A549 (cell line): ENCODE data around the gene INO80C. TPM values are rescaled to one million over a fixed set of nuclear protein-coding genes. Genes with fewer than 3 reads are reported as not detected.
"Not testable (repeated sequence)": the region's sequence is repeated elsewhere in the genome, so short reads cannot be mapped to it uniquely, and the experiment has no call there.

Experiments used
- ATAC-seq, 2 experiments: fragments of 200-7000 bp in 1 of 2; fragments of >200 bp in 1 of 2; cut with Nextera tagmentation in 1 of 2; cut with Tn5 transposase in 1 of 2; 3 replicates each; pipeline versions ENCODE4 v1.8.0 to v1.9.1; 2018 to 2020; ENCODE audit warnings: mild to moderate bottlenecking in 1 of 2, moderate library complexity in 1 of 2
- CTCF ChIA-PET: fragments of 300-600 bp; sonication (Branson Sonifier 250); formaldehyde crosslinking; extraction: SDS; loops from one replicate; lab custom pipeline; 2021; ENCODE audit warnings: antibody characterized with exemption, inconsistent platforms; lab: Yijun Ruan, JAX
- POLR2A ChIA-PET: fragments of 350-600 bp; formaldehyde crosslinking; extraction: SDS; loops from one replicate; lab custom pipeline; 2021; ENCODE audit warnings: antibody characterized with exemption, inconsistent platforms; lab: Yijun Ruan, JAX
- DNase-seq, 2 experiments: peaks; one replicate each; pipeline versions ENCODE4 v3.0.0 to v3.0.0-alpha.2; 2011 to 2016; ENCODE audit warnings: low read depth in 1 of 2, low spot score in 1 of 2
- FAIRE-seq: peaks from 2 replicates; lab custom pipeline; 2011; peaks lifted over from hg19 to GRCh38; lab: Jason Lieb, UNC
- H3K27ac ChIP-seq, 2 experiments: fragments of >200 bp; sonication (Bioruptor Twin); formaldehyde crosslinking; 3 replicates each; pipeline ENCODE4 v1.5.1; 2016 to 2017
- H3K4me1 ChIP-seq: fragments of >200 bp; sonication (Bioruptor Twin); formaldehyde crosslinking; 3 replicates; pipeline ENCODE4 v1.6.1; 2016
- H3K4me2 ChIP-seq: fragments of >200 bp; sonication (Bioruptor Twin); formaldehyde crosslinking; 3 replicates; pipeline ENCODE4 v1.6.1; 2016
- H3K4me3 ChIP-seq: fragments of >200 bp; sonication (Bioruptor Twin); formaldehyde crosslinking; 3 replicates; pipeline ENCODE4 v1.5.1; 2016
- H3K9me3 ChIP-seq: fragments of >200 bp; sonication (Bioruptor Twin); formaldehyde crosslinking; 3 replicates; pipeline ENCODE4 v1.6.1; 2016
- BCL3 ChIP-seq: fragments of >200 bp; sonication (Bioruptor Twin); formaldehyde crosslinking; IDR thresholded peaks from 3 replicates; pipeline ENCODE4 v1.6.1; 2016
- CBX2 ChIP-seq: fragments of 200-600 bp; sonication (generic); IDR thresholded peaks from 2 replicates; pipeline ENCODE4 v1.6.1; 2016; ENCODE audit warnings: low read depth, mild to moderate bottlenecking, borderline replicate concordance
- CBX8 ChIP-seq: fragments of 200-600 bp; sonication (generic); IDR thresholded peaks from 2 replicates; pipeline ENCODE4 v1.6.1; 2016
- CHD2 ChIP-seq: fragments of 150-350 bp; IDR thresholded peaks from 2 replicates; pipeline ENCODE4 v1.6.1; 2014; ENCODE audit warnings: low read length; ENCODE audit not compliant: partially characterized antibody
- CHD4 ChIP-seq: fragments of 200-600 bp; sonication (generic); IDR thresholded peaks from 2 replicates; pipeline ENCODE4 v1.6.1; 2016; ENCODE audit warnings: antibody characterized with exemption, mild to moderate bottlenecking, borderline replicate concordance
- ESRRA ChIP-seq: fragments of 150-350 bp; IDR thresholded peaks from 2 replicates; pipeline ENCODE4 v1.6.1; 2014; ENCODE audit warnings: mild to moderate bottlenecking, low read length, borderline replicate concordance
- FOSL2 ChIP-seq, 2 experiments: fragments of 450-650 bp in 1 of 2; fragments of >200 bp in 1 of 2; sonication (Bioruptor Twin) in 1 of 2; formaldehyde crosslinking; IDR thresholded peaks; 2 replicates each; pipeline versions ENCODE4 v1.5.0 to v1.6.1; 2016 to 2020; ENCODE audit warnings: mild to moderate bottlenecking in 1 of 2, moderate library complexity in 1 of 2
- FOXS1 ChIP-seq: fragments of 250-450 bp; sonication (Bioruptor Pico); IDR thresholded peaks from 2 replicates; pipeline ENCODE4 v1.5.0; 2020; ENCODE audit warnings: mild to moderate bottlenecking, moderate library complexity
- JUNB ChIP-seq: fragments of >200 bp; sonication (Bioruptor Twin); formaldehyde crosslinking; IDR thresholded peaks from 2 replicates; pipeline ENCODE4 v1.6.1; 2016
- MAX ChIP-seq: IDR thresholded peaks from 2 replicates; pipeline ENCODE4 v1.6.1; 2012
- MYC ChIP-seq: IDR thresholded peaks from 2 replicates; pipeline ENCODE4 v1.6.1; 2012; ENCODE audit warnings: mild to moderate bottlenecking, inconsistent platforms, low read length, improper control_type of control experiment, borderline replicate concordance
- NFE2L2 ChIP-seq: fragments of 150-350 bp; conservative IDR thresholded peaks from 2 replicates; pipeline ENCODE4 v1.6.1; 2014; ENCODE audit warnings: low read length
- PBX3 ChIP-seq: IDR thresholded peaks from 2 replicates; pipeline ENCODE4 v1.6.1; 2012
- POLR2AphosphoS2 ChIP-seq: conservative IDR thresholded peaks from 2 replicates; pipeline ENCODE4 v1.6.1; 2012; ENCODE audit warnings: low read length, improper control_type of control experiment, inconsistent platforms
- RCOR1 ChIP-seq: fragments of 150-350 bp; IDR thresholded peaks from 2 replicates; pipeline ENCODE4 v1.6.1; 2014; ENCODE audit warnings: antibody characterized with exemption, low read length, low read depth
- RFX5 ChIP-seq: fragments of 450-650 bp; IDR thresholded peaks from 2 replicates; pipeline ENCODE4 v1.7.1; 2014; ENCODE audit warnings: antibody characterized with exemption, mild to moderate bottlenecking, moderate library complexity
- RNF2 ChIP-seq: fragments of 200-600 bp; sonication (generic); IDR thresholded peaks from 2 replicates; pipeline ENCODE4 v1.6.1; 2016; ENCODE audit warnings: low read depth, mild to moderate bottlenecking, antibody characterized with exemption, moderate library complexity, borderline replicate concordance
- SREBF2 ChIP-seq: fragments of 450-650 bp; IDR thresholded peaks from 2 replicates; pipeline ENCODE4 v1.6.1; 2014; ENCODE audit warnings: mild to moderate bottlenecking, moderate library complexity
- ZC3H11A ChIP-seq: fragments of 450-650 bp; IDR thresholded peaks from 2 replicates; pipeline ENCODE4 v1.6.1; 2014; ENCODE audit warnings: antibody characterized with exemption, mild to moderate bottlenecking
- ZFP36 ChIP-seq: fragments of 450-650 bp; IDR thresholded peaks from 2 replicates; pipeline ENCODE4 v1.6.1; 2014; ENCODE audit warnings: borderline replicate concordance; ENCODE audit not compliant: partially characterized antibody
- ZNF302 ChIP-seq: fragments of 250-450 bp; sonication (Bioruptor Pico); IDR thresholded peaks from 2 replicates; pipeline ENCODE4 v1.9.0; 2021; ENCODE audit warnings: inconsistent platforms, mild to moderate bottlenecking, moderate library complexity
- WGBS: methylation state at CpG from one replicate; pipeline ENCODE4 v1.1.6; 2017; ENCODE audit errors: missing lambda C conversion rate; 5-methylcytosine and 5-hydroxymethylcytosine counted together
- polyA plus RNA-seq, 4 experiments: library from polyadenylated mRNA; depleted of rRNA in 3 of 4; stranded (reverse); fragments of >200 nt; fragmentation: RNase III in 1 of 4; extraction: RNeasy Plus Mini Kit Qiagen cat#74134 plus additional on column Dnase treatment in 1 of 4; gene quantifications; 2 replicates in 3 of 4; 3 replicates in 1 of 4; pipeline ENCODE4 v1.2.3, GENCODE V29; 2011 to 2017

The INO80C gene
- polyA plus RNA-seq, 2 of the 4 experiments (the other 2 are of a cell fraction): 22.1 to 33.3 TPM

GRCh38 chr18:35491700-35492077 is 6.1 kb downstream of the INO80C start:
- FAIRE-seq (no peak), ATAC-seq (peak in 1 of 2 experiments; percentile 39; a peak in 2 of 6 replicates), DNase-seq (no peak)
- H3K4me1 ChIP-seq: peaks cover 58% of the 10 kb centered on the region
- CTCF ChIA-PET: no interaction called here
- peak overlapping the region; percentile 49 to 71; a peak in 5 of 6 replicates for H3K27ac ChIP-seq
- peak overlapping the region; percentile 27; the same call in 2 of the 3 replicates for H3K4me2 ChIP-seq
- no peak overlapping the region for H3K4me3 ChIP-seq
- POLR2A ChIA-PET: no interaction called here
- WGBS: 57% methylated on average over 5 of the region's 5 CpGs
- H3K9me3 ChIP-seq: no peaks in the 10 kb centered on the region
- TF ChIP-seq CHD2: no peak
- no peak for TF ChIP-seq CHD4
- no peak for TF ChIP-seq JUNB
- TF ChIP-seq NFE2L2: no peak
- no peak for TF ChIP-seq BCL3
- no peak for TF ChIP-seq CBX8
- no peak for TF ChIP-seq ZNF302
- TF ChIP-seq RFX5: no peak
- no peak for TF ChIP-seq RCOR1
- TF ChIP-seq ZC3H11A: no peak
- no peak for TF ChIP-seq MYC
- no peak for TF ChIP-seq POLR2AphosphoS2
- TF ChIP-seq CBX2: no peak

- peak overlapping the region; percentile 27; the same call in 2 of the 3 replicates for H3K4me2 ChIP-seq
- ChIA-PET POLR2A (no interaction called here), CTCF (interaction anchor here (1.0 kb wide), 1 partner anchor 12 kb away, joined by 3 read pairs; no protein-coding TSS in a partner anchor)
- DNase-seq (no peak), ATAC-seq (peak in 1 of 2 experiments; percentile 36; a peak in 2 of 6 replicates), FAIRE-seq (no peak)
- H3K27ac ChIP-seq: peak overlapping the region; percentile 49 to 71; a peak in 5 of 6 replicates
- H3K4me3 ChIP-seq: no peak overlapping the region
- H3K4me1 ChIP-seq: peaks cover 52% of the 10 kb centered on the region
- H3K9me3 ChIP-seq: no peaks in the 10 kb centered on the region
- TF ChIP-seq BCL3 (no peak), RNF2 (no peak), ZFP36 (no peak)
- WGBS: 73% methylated on average over 10 of the region's 10 CpGs
Observed at GRCh38 chr18:35490894-35491699, 6.7 kb downstream of the INO80C start.

GRCh38 chr18:35489913-35490490 is 7.8 kb downstream of the INO80C start:
- WGBS: 79% methylated on average over 7 of the region's 7 CpGs
- FAIRE-seq (no peak), ATAC-seq (no peak), DNase-seq (no peak)
- no peak overlapping the region for H3K4me2 ChIP-seq
- H3K4me1 ChIP-seq: peaks cover 48% of the 10 kb centered on the region
- peak overlapping the region; percentile 9 to 71; a peak in 4 of 6 replicates for H3K27ac ChIP-seq
- H3K9me3 ChIP-seq: no peaks in the 10 kb centered on the region
- TF ChIP-seq SREBF2 (no peak), FOXS1 (CRISPR knock-in tag) (no peak), ESRRA (no peak), PBX3 (no peak), FOSL2 (IDR thresholded peaks at IDR 0.05) (no peak), FOSL2 (CRISPR knock-in tag; IDR thresholded peaks at IDR 0.05) (no peak), RNF2 (no peak), MAX (no peak)
- H3K4me3 ChIP-seq: no peak overlapping the region
- POLR2A ChIA-PET: no interaction called here
- CTCF ChIA-PET: interaction anchor here (0.6 to 1.0 kb wide), 2 partner anchors 11 kb away, joined by 3 read pairs; no protein-coding TSS in a partner anchor

GRCh38 chr18:35489281-35489680 is 8.5 kb downstream of the INO80C start:
- WGBS: 92% methylated on average over 3 of the region's 3 CpGs
- H3K4me2 ChIP-seq, DNase-seq, H3K4me3 ChIP-seq, FAIRE-seq, POLR2A ChIA-PET, ATAC-seq, H3K9me3 ChIP-seq: not testable (repeated sequence)
- CTCF ChIA-PET: interaction anchor here (0.6 kb wide), 1 partner anchor 11 kb away, joined by 3 read pairs; no protein-coding TSS in a partner anchor
- H3K27ac ChIP-seq: peak overlapping the region in 1 of 2 experiments; percentile 71; a peak in 2 of 6 replicates
- peaks cover 52% of the 10 kb centered on the region for H3K4me1 ChIP-seq

GRCh38 chr18:35488396-35488795 is 9.4 kb downstream of the INO80C start:
- H3K9me3 ChIP-seq, H3K4me3 ChIP-seq, ATAC-seq, DNase-seq, FAIRE-seq, H3K4me2 ChIP-seq, CTCF ChIA-PET: not testable (repeated sequence)
- WGBS: 68% methylated on average over 2 of the region's 2 CpGs
- POLR2A ChIA-PET: interaction anchor here (1.4 kb wide), 1 partner anchor 9 kb away, joined by 4 read pairs; the partner anchor contains the start of gene INO80C
- Histone ChIP-seq H3K4me1 (peaks cover 52% of the 10 kb centered on the region), H3K27ac (peak overlapping the region in 1 of 2 experiments; percentile 28; a peak in 1 of 6 replicates)
